HG02973 (cell line): ENCODE results near the gene TGFBI.

Experiments used
- ATAC-seq: cut with Tn5 transposase; IDR thresholded peaks from one replicate; pipeline ENCODE4 v1.9.1; 2021; ENCODE audit warnings: moderate library complexity; ENCODE audit not compliant: unreplicated experiment

Gene TGFBI

GRCh38 chr5:136062366-136063274 is 33.8 kb downstream of the TGFBI start:
- ATAC-seq, result peak; percentile 85

- no peak for ATAC-seq
Observed at GRCh38 chr5:136063778-136064465, 35.1 kb downstream of the TGFBI start.

- no peak for ATAC-seq
Observed at GRCh38 chr5:136064510-136064909, 35.7 kb downstream of the TGFBI start.

GRCh38 chr5:136065588-136065987 is 36.8 kb downstream of the TGFBI start:
- ATAC-seq, result no peak

- no peak for ATAC-seq
Observed at GRCh38 chr5:136066661-136067271, 38.0 kb downstream of the TGFBI start.

GRCh38 chr5:136067422-136067821 is 38.6 kb downstream of the TGFBI start:
- ATAC-seq, result no peak

GRCh38 chr5:136070486-136071285 is 41.9 kb downstream of the TGFBI start:
- ATAC-seq, result no peak

GRCh38 chr5:136073714-136074529 is 45.1 kb downstream of the TGFBI start:
- no peak for ATAC-seq

GRCh38 chr5:136075466-136075891 is 46.7 kb downstream of the TGFBI start:
- ATAC-seq, result no peak

- ATAC-seq, result no peak
Observed at GRCh38 chr5:136076067-136076466, 47.3 kb downstream of the TGFBI start.

- no peak for ATAC-seq
Observed at GRCh38 chr5:136076881-136077445, 48.2 kb downstream of the TGFBI start.

GRCh38 chr5:136079195-136079985 is 50.6 kb downstream of the TGFBI start:
- no peak for ATAC-seq

GRCh38 chr5:136080113-136080482 is 51.3 kb downstream of the TGFBI start:
- peak; percentile 14 for ATAC-seq

- ATAC-seq, result peak; percentile 93
Observed at GRCh38 chr5:136080483-136081216, 51.9 kb downstream of the TGFBI start.

GRCh38 chr5:136081217-136081591 is 52.4 kb downstream of the TGFBI start:
- ATAC-seq, result no peak

- no peak for ATAC-seq
Observed at GRCh38 chr5:136082390-136083193, 53.8 kb downstream of the TGFBI start.

- no peak for ATAC-seq
Observed at GRCh38 chr5:136084698-136085097, 55.9 kb downstream of the TGFBI start.
